ENCODE results near the gene CEACAM4. TPM values are rescaled to one million over a fixed set of nuclear protein-coding genes. Genes with fewer than 3 reads are reported as not detected.
A peak's percentile ranks its signal among the peaks of the same experiment; 100 is the strongest.

Gene CEACAM4
- total and polyA plus RNA-seq, 4 donors, result 0.63 to 2.2 (median 0.80) TPM

- no peak for DNase-seq (ENCODE audit: low spot score)
- 19% methylated on average over 4 of the region's 4 CpGs for WGBS
- Histone ChIP-seq H3K4me1 (ENCODE audit: control insufficient read depth in 4 of 4, insufficient read depth in 4 of 4, low read length in 3 of 4) (no peaks in the 10 kb centered on the region), H3K36me3 (ENCODE audit: control insufficient read depth in 4 of 4, insufficient read depth in 3 of 4, low read depth in 1 of 4, low read length in 3 of 4) (no peaks in the 10 kb centered on the region), H3K4me3 (ENCODE audit: low read depth in 1 of 3, low read length in 3 of 3) (no peak within 1 kb of the TSS), H3K27ac (ENCODE audit: low read depth in 1 of 2, low read length in 2 of 2) (peak within 1 kb of the TSS; percentile 6 to 56), H3K9me3 (ENCODE audit: control insufficient read depth in 4 of 4, low read length in 3 of 4) (no peaks in the 10 kb centered on the region), H3K9ac (ENCODE audit: low read depth in 1 of 2, low read length in 2 of 2) (no peak within 1 kb of the TSS), H3K27me3 (ENCODE audit: control insufficient read depth in 4 of 4, insufficient read depth in 4 of 4, low read length in 3 of 4) (peaks cover 0 to 3% (median 0%) of the 10 kb centered on the region in 4 donors)
- TF ChIP-seq YY1 (IDR thresholded peaks at IDR 0.05) (no peak), TAF1 (conservative IDR thresholded peaks at IDR 0.05) (peak; percentile 23)
Observed at GRCh38 chr19:41575998-41576397, 50.9 kb downstream of the CEACAM4 start, which contains the start of gene CEACAM21. TSS of gene CEACAM21 (plus strand) at chr19:41576166. CDS start at chr19:41576275, 109 bp downstream.

GRCh38 chr19:41570639-41571112 is 56.2 kb downstream of the CEACAM4 start:
- TF ChIP-seq TAF1 (conservative IDR thresholded peaks at IDR 0.05) (no peak), RAD21 (IDR thresholded peaks at IDR 0.05) (peak; percentile 87 to 91), HNF4G (IDR thresholded peaks at IDR 0.05) (no peak)
- TF ChIP-seq, protein P1, sequence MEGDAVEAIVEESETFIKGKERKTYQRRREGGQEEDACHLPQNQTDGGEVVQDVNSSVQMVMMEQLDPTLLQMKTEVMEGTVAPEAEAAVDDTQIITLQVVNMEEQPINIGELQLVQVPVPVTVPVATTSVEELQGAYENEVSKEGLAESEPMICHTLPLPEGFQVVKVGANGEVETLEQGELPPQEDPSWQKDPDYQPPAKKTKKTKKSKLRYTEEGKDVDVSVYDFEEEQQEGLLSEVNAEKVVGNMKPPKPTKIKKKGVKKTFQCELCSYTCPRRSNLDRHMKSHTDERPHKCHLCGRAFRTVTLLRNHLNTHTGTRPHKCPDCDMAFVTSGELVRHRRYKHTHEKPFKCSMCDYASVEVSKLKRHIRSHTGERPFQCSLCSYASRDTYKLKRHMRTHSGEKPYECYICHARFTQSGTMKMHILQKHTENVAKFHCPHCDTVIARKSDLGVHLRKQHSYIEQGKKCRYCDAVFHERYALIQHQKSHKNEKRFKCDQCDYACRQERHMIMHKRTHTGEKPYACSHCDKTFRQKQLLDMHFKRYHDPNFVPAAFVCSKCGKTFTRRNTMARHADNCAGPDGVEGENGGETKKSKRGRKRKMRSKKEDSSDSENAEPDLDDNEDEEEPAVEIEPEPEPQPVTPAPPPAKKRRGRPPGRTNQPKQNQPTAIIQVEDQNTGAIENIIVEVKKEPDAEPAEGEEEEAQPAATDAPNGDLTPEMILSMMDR (IDR thresholded peaks at IDR 0.05; ENCODE audit: low read depth, low read length, missing input control), result peak; percentile 87
- H3K27ac ChIP-seq (ENCODE audit: low read depth in 1 of 2, low read length in 2 of 2), result no peak overlapping the region
- DNase-seq (ENCODE audit: low spot score), result peak; percentile 72
- no peak overlapping the region for H3K9ac ChIP-seq (ENCODE audit: low read depth in 1 of 2, low read length in 2 of 2)
- no peaks in the 10 kb centered on the region for H3K36me3 ChIP-seq (ENCODE audit: control insufficient read depth in 4 of 4, insufficient read depth in 3 of 4, low read depth in 1 of 4, low read length in 3 of 4)
- H3K4me1 ChIP-seq (ENCODE audit: control insufficient read depth in 4 of 4, insufficient read depth in 4 of 4, low read length in 3 of 4), result no peaks in the 10 kb centered on the region
- WGBS, result 3% methylated on average over 7 of the region's 7 CpGs
- no peaks in the 10 kb centered on the region for H3K9me3 ChIP-seq (ENCODE audit: control insufficient read depth in 4 of 4, low read length in 3 of 4)
- H3K27me3 ChIP-seq (ENCODE audit: control insufficient read depth in 4 of 4, insufficient read depth in 4 of 4, low read length in 3 of 4), result peaks cover 0 to 3% (median 0%) of the 10 kb centered on the region in 4 donors
- no peak overlapping the region for H3K4me3 ChIP-seq (ENCODE audit: low read depth in 1 of 3, low read length in 3 of 3)

GRCh38 chr19:41570179-41570578 is 56.7 kb downstream of the CEACAM4 start:
- WGBS, result 41% methylated on average over 3 of the region's 3 CpGs
- H3K27me3 ChIP-seq (ENCODE audit: control insufficient read depth in 4 of 4, insufficient read depth in 4 of 4, low read length in 3 of 4), result peaks cover 0 to 3% (median 0%) of the 10 kb centered on the region in 4 donors

More at GRCh38 chr19:41570179-41570578, 56.7 kb downstream of the CEACAM4 start:
- TF ChIP-seq YY1 (IDR thresholded peaks at IDR 0.05) (no peak), RXRA (IDR thresholded peaks at IDR 0.05) (no peak), FOXA1 (IDR thresholded peaks at IDR 0.05) (no peak), JUND (IDR thresholded peaks at IDR 0.05) (no peak)
- TF ChIP-seq, protein P1 (IDR thresholded peaks at IDR 0.05; ENCODE audit: low read depth, low read length, missing input control), result no peak
- TF ChIP-seq, protein P2, sequence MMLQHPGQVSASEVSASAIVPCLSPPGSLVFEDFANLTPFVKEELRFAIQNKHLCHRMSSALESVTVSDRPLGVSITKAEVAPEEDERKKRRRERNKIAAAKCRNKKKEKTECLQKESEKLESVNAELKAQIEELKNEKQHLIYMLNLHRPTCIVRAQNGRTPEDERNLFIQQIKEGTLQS (IDR thresholded peaks at IDR 0.05), result no peak
- Histone ChIP-seq H3K9ac (ENCODE audit: low read depth in 1 of 2, low read length in 2 of 2) (no peak overlapping the region), H3K27ac (ENCODE audit: low read depth in 1 of 2, low read length in 2 of 2) (no peak overlapping the region), H3K9me3 (ENCODE audit: control insufficient read depth in 4 of 4, low read length in 3 of 4) (no peaks in the 10 kb centered on the region), H3K4me3 (ENCODE audit: low read depth in 1 of 3, low read length in 3 of 3) (no peak overlapping the region), H3K36me3 (ENCODE audit: control insufficient read depth in 4 of 4, insufficient read depth in 3 of 4, low read depth in 1 of 4, low read length in 3 of 4) (no peaks in the 10 kb centered on the region), H3K4me1 (ENCODE audit: control insufficient read depth in 4 of 4, insufficient read depth in 4 of 4, low read length in 3 of 4) (no peaks in the 10 kb centered on the region)
- no peak for DNase-seq (ENCODE audit: low spot score)

Measured in liver (tissue), 9 donors.